ENCODE measurements around the gene NAA60. TPM values are rescaled to one million over a fixed set of nuclear protein-coding genes. Genes with fewer than 3 reads are reported as not detected.

The NAA60 gene
- 16.5 and 17.8 TPM in 2 replicates for total RNA-seq

DNA sequence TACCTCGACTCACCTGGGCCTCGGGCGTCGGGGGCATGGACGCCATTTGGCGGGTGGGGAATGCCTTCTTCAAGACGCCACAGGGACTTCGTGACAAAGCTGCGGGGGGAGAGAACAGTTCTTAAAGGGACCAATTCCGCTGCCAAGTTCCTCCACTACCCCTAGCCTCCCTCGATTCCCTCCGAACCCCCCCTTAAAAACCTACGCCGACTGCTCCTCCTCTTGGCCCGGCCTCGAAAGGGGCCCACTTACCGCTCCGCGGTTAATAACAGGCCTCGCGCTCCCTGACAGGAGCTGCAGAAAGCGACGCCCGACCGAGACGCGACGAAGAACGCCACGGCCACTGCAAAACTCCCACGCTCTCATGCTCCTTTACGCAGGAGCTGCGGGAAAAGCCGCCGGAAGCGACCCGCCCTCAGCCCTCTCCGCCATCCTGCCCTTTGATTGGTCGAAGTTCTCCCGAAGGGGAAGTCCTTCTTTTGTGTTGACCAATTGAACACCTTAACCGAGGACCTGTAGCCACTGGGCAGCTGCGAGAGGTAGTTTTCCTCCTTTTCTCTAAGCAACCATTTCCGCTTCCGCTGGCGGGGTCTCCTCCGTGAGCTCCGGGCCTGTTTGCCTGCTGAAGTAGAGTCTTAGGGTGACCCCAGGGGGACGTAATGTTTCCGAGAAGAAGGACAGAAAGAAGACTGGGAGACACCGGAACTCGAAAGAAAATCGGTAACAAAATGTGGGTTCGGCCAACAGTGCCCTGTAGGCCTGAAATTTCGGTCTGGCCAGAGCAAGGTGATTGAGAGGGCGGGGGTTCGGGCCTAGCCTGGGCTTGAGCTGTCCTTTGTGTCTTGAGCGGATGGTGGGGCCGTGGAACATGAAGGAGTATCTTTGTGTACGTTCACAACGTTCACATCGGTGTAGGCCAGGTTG lies at the start of gene NAA60, which contains the start of gene ZNF597:
Gene NAA60 (plus strand): TSS at position 573 of the 924 bp plus-strand sequence. CDS start 32,548 bp downstream, outside the sequence.
Gene ZNF597 (minus strand): TSS at position 397 of the 924 bp plus-strand sequence. CDS start 351 bp downstream, at position 46.

DNA sequence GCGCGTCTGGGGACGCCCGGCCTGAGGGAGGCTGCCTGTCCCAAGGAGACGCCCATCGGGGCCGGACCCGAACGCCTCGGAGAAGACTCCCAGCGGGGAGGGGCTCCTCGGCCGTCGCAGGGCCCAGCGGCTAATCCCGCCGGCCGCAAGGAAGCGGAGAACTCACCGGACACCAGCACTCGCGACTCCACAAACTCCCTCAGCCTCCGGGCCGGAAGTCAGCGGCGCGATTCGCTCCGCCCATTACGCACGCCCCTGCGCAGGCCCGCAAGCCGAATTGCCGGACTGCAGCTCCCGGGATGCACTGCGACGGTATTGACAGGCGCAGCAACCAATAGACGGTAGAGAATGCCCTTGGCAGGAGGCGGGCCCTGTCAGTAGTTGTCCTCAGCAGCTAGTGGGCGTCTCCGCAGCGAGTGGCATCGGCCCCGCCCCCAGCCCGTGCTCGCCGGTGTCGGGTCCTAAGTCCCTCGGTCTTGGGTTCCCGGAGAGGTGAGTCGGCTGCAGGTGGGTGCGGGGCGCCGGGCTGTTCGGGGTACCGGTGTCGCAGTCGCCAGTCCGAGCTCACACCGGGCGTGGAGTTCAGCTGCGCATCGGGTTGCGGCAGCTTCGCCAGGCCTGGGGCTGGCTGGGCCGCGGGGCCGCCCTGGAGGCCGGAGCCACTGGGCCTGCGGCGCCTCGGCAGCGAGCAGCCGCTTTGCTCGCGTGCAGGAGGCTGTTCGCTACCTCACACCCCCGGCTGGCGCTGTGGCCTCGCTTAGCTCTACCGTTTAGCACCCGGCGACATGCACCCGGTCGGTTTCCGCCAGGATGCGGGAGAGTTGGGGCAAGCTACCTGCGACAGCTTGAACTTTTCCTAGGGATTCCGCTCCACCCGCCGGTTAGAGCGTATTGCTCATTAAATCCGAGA lies 42.4 kb upstream of the NAA60 start, which contains the start of the genes ZNF174 and ZSCAN32:
Gene ZNF174 (plus strand): TSS at position 437 of the 910 bp plus-strand sequence. CDS start 790 bp downstream, outside the sequence.
Gene ZSCAN32 (minus strand): TSS at position 226 of the 910 bp plus-strand sequence. CDS start 3,447 bp downstream, outside the sequence.

DNA sequence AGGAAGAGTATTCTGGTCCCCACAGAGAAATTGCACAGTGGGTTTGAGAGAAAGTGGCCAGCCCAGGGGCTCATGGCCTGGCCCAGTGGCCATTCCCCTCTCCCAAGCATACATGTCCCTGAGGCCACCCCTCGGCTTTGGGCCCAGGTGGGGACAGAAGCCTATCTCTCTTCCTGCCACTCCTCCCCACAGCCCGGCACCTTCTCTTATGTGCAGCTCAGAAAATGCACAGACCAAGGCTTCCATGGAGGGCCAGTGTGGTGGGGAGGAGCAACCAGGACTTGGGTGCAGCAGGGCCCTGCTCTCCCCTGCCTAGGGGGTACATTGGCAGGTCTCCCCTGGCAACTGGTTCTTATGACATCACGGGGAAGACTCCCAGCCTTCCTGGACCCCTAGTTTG lies 51.7 kb downstream of the NAA60 start, which contains the start of gene C16orf90:
Gene C16orf90 (minus strand): TSS at position 314 of the 400 bp plus-strand sequence. CDS start 68 bp downstream, at position 246.

Small RNAs within 50 kb of the gene (small RNA-seq; reads per million reads assigned to genes)
- not detected for gene MIR6126

Other genes with a start within 250 kb of the NAA60 start
- gene ZNF200, start 208.5 kb upstream of the NAA60 start, total RNA-seq = 9.2 and 9.5 TPM in 2 replicates
- 0.12 and 0.16 TPM in 2 replicates for gene MEFV, start 187.0 kb upstream of the NAA60 start, total RNA-seq
- gene ZNF263, start 160.2 kb upstream of the NAA60 start, total RNA-seq = 69.1 and 74.9 TPM in 2 replicates
- gene TIGD7, start 138.2 kb upstream of the NAA60 start, total RNA-seq = 4.5 and 5.2 TPM in 2 replicates
- gene ZNF75A, start 138.2 kb upstream of the NAA60 start, total RNA-seq = 26.2 and 28.4 TPM in 2 replicates
- gene OR2C1, start 87.8 kb upstream of the NAA60 start, total RNA-seq = 0.16 and 0.24 TPM in 2 replicates
- gene ZSCAN32, start 42.7 kb upstream of the NAA60 start, total RNA-seq = 15.7 and 18.2 TPM in 2 replicates
- 11.0 and 12.0 TPM in 2 replicates for gene ZNF174, start 42.5 kb upstream of the NAA60 start, total RNA-seq
- 2.4 and 3.2 TPM in 2 replicates for gene ZNF597, start 176 bp upstream of the NAA60 start, total RNA-seq
- not detected in 2 replicates for gene C16orf90, start 51.8 kb downstream of the NAA60 start, total RNA-seq
- 14.7 and 25.8 TPM in 2 replicates for gene CLUAP1, start 57.3 kb downstream of the NAA60 start, total RNA-seq
- 0.12 and 0.16 TPM in 2 replicates for gene NLRC3, start 133.7 kb downstream of the NAA60 start, total RNA-seq
- 6.8 and 7.1 TPM in 2 replicates for gene SLX4, start 167.9 kb downstream of the NAA60 start, total RNA-seq
- 14.6 and 16.6 TPM in 2 replicates for gene DNASE1, start 211.0 kb downstream of the NAA60 start, total RNA-seq

Data from hair follicle dermal papilla cell (primary cell).